PC-9 (cell line): Measurements from ENCODE around the gene HCFC1R1.

Source experiments
- EZH2 ChIP-seq: fragments of 200-600 bp; sonication (generic); IDR thresholded peaks from 2 replicates; pipeline ENCODE4 v1.8.0; 2017; ENCODE audit warnings: antibody characterized with exemption, low read depth
- TF ChIP-seq, protein P1 (sequence below): fragments of 200-600 bp; sonication (generic); conservative IDR thresholded peaks from 2 replicates; pipeline ENCODE4 v1.6.1; 2017; ENCODE audit warnings: mixed run types, antibody characterized with exemption, mild to moderate bottlenecking, moderate library complexity

DNA sequence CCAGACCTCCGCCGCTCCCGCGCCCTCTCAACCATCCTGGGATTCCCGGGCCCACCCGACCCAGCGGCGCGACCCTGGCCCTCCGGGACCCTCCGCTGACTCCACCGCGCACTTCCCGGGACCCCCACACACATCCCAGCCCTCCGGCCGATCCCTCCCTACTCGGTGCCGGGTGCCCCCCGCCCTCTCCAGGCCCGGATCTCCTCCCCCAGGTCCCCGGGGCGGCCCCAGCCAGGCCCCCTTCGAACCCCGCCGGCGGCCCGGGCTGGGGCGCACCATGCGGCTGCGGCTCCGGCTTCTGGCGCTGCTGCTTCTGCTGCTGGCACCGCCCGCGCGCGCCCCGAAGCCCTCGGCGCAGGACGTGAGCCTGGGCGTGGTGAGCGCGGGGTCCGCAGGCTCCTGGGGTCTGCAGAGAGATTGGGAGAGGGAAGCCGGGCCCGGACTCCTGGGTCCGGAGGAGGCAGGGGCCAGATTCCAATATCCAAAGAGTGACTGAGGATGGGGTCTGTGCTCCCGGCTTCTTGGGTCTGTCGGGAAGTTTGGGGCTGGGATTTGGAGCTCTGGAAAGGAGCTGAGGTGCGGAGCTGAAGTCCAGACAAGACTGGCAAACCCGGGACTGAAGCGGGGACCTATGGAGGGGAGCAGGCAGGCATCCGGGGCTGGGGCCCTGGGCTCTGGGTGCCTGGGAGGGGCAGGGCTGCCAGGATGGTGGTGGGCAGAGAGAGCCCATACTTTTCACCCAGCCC lies 23.1 kb upstream of the HCFC1R1 start:
- TF ChIP-seq, protein P1, sequence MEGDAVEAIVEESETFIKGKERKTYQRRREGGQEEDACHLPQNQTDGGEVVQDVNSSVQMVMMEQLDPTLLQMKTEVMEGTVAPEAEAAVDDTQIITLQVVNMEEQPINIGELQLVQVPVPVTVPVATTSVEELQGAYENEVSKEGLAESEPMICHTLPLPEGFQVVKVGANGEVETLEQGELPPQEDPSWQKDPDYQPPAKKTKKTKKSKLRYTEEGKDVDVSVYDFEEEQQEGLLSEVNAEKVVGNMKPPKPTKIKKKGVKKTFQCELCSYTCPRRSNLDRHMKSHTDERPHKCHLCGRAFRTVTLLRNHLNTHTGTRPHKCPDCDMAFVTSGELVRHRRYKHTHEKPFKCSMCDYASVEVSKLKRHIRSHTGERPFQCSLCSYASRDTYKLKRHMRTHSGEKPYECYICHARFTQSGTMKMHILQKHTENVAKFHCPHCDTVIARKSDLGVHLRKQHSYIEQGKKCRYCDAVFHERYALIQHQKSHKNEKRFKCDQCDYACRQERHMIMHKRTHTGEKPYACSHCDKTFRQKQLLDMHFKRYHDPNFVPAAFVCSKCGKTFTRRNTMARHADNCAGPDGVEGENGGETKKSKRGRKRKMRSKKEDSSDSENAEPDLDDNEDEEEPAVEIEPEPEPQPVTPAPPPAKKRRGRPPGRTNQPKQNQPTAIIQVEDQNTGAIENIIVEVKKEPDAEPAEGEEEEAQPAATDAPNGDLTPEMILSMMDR: no peak
- TF ChIP-seq EZH2: no peak
